Right lobe of liver (tissue), 4 donors: ENCODE data around the gene NPPB.

Experiments used
- CTCF ChIP-seq, 4 donors: fragments of 200-600 bp in 3 of 4; fragments of 450-650 bp in 1 of 4; IDR thresholded peaks; one replicate each; pipeline versions ENCODE4 v1.5.1 to v1.8.0; 2016 to 2022; ENCODE audit warnings: antibody characterized with exemption in 4 of 4, mild to moderate bottlenecking in 2 of 4
- POLR2A ChIP-seq: fragments of 450-650 bp; IDR thresholded peaks from one replicate; pipeline ENCODE4 v1.6.1; 2017; ENCODE audit warnings: antibody characterized with exemption, mild to moderate bottlenecking
- donor health status: DM: no; HTN: no; CAD: no.
- donor health status: DM: no; HTN: no; CAD: no.
- donor health status: DM: no; HTN: yes; CAD: no.

GRCh38 chr1:11882814-11883538 is 24.2 kb upstream of the NPPB start:
- TF ChIP-seq CTCF (IDR thresholded peaks at IDR 0.05), result no peak
- no peak for TF ChIP-seq POLR2A
